Measurements from ENCODE around the gene BCL7A. TPM values are rescaled to one million over a fixed set of nuclear protein-coding genes. Genes with fewer than 3 reads are reported as not detected.

BCL7A gene
- 6.3 and 7.0 TPM in 2 replicates for total RNA-seq

DNA sequence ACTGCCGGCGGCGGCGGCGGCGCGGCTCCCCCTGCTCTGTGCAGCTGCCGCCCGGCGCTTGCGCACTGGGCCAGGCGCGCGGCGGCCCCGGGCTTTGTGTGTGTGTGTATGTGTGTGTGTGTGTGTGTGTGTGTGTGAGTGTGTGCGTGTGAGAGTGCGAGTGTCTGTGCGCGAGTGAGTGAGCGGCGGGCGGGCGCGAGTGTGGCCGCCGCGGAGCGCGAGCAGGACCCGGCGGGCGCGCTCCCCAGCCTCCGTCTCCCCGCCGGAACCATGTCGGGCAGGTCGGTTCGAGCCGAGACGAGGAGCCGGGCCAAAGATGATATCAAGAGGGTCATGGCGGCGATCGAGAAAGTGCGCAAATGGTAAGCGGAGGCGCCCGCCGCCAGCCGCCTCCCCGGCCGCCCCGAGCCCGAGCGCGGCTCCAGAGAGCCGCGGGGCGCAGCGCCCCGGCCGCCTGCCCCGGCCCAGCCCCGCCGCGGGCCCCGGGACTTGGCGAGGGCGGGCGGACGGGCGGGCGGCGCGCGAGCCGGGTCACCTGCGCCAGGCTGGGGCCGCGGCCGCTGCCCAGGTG lies at the start of gene BCL7A:
BCL7A (plus strand) TSS at position 63 of the 571 bp plus-strand sequence; CDS start at position 271, 208 bp downstream.

DNA sequence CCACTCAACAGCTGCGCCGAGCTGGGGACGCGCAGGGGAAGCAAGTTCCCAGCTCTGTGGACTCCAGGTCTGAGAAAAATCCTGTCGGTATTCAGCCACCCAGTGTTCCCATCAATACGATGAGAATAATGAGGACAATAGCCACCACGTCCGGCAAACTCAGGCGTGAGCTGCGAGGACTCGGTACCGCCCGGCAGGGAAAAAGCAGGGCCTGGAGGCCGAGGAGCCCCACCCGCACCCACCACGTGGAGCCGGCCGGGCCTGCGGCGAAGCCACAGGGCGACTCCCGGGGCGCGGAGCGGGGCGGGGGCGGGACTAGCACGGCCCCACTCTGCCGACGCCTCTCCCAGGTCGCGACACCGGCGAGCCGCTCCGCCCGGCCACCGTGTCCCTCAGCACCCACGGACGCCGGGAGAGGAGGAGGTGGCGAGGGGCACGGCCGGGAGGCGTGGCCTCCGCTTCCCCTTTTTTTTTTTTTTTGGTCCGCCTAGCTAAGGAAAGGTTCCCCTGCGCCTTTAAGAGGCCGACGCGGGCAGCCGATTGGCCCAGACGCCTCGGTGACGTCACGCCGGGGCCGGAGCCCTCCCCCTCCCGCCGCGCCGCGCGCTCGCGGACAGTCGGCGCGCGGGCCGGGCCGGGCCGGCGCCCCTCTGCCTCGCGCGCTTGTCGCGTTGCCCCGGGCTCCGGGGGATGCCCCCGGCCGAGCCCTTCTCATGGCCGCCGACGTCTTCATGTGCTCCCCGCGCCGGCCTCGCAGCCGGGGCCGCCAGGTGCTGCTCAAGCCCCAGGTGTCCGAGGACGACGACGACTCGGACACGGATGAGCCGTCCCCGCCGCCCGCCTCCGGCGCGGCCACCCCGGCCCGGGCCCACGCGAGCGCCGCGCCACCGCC lies 56.7 kb downstream of the BCL7A start, which contains the start of gene MLXIP:
MLXIP (plus strand) TSS at position 616 of the 892 bp plus-strand sequence; CDS start at position 714, 98 bp downstream.

Other genes starting within 250 kb of the BCL7A start
- 3.1 and 3.6 TPM in 2 replicates for gene RHOF, start 228.2 kb upstream of the BCL7A start, total RNA-seq
- gene SETD1B, start 217.9 kb upstream of the BCL7A start, total RNA-seq: 1.1 and 1.7 TPM in 2 replicates
- 0.28 TPM in 1 of 2 replicates, not detected in the other for gene HPD, start 163.0 kb upstream of the BCL7A start, total RNA-seq
- gene PSMD9, start 133.1 kb upstream of the BCL7A start, total RNA-seq: 33.8 and 84.5 TPM in 2 replicates
- gene CFAP251, start 103.3 kb upstream of the BCL7A start, total RNA-seq: 3.8 and 4.2 TPM in 2 replicates
- gene MLXIP, start 56.9 kb downstream of the BCL7A start, total RNA-seq: 11.9 and 16.3 TPM in 2 replicates
- gene IL31, start 152.3 kb downstream of the BCL7A start, total RNA-seq: not detected in 2 replicates
- gene LRRC43, start 161.2 kb downstream of the BCL7A start, total RNA-seq: 0.38 and 1.7 TPM in 2 replicates
- under 0.01 and 0.77 TPM in 2 replicates for gene B3GNT4, start 181.8 kb downstream of the BCL7A start, total RNA-seq
- 92.7 and 96.2 TPM in 2 replicates for gene DIABLO, start 204.2 kb downstream of the BCL7A start, total RNA-seq
- 18.0 and 22.6 TPM in 2 replicates for gene VPS33A, start 244.6 kb downstream of the BCL7A start, total RNA-seq

Measured in regular cardiac myocyte (primary cell).